NCI-H526 treated with DMSO at 0.1 percent for 48 hours (cell line): ENCODE data around the gene NIM1K.
"Not testable (repeated sequence)": the region's sequence is repeated elsewhere in the genome, so short reads cannot be mapped to it uniquely, and the experiment has no call there.

ENCODE experiments used
- DNase-seq: peaks from one replicate; lab custom pipeline; 2025; lab: John Stamatoyannopoulos, UW

The NIM1K gene

DNA sequence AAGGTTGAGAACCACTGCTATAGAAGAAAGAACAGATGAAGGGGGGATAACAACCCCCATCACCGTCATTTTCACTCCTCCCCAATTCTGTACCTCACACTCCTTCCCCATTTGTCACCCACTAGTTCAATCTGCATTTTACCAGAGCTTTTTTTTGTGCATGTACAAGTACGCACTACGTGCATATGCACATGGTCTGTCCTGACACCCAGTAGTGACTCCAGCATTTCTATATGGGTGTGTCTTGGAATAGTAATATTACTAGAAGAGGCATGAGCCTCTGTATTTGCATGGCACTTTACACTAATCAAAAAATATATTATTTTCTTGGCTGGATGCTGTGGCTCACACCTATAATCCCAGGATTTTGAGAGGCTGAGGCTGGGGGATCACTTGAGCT lies 38.7 kb downstream of the NIM1K start:
- no peak for DNase-seq

DNA sequence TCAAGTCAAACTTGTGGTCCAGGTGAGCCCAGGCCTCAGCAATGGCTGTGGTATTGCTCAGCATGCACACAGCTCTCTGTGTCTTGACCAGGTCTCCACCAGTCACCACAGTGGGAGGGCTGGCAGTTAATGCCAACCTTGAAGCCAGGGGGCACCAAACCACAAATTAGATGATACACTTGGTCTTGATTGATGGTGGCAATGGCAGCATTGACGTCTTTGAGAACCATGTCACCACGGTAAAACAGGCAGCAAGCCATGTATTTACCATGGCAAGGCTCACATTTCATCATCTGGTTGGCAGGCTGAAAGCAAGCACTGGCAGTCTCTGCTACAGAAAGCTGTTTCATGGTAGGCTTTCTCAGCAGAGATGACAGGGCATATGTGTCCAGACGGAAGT lies 40.0 kb downstream of the NIM1K start:
- DNase-seq: no peak

DNA sequence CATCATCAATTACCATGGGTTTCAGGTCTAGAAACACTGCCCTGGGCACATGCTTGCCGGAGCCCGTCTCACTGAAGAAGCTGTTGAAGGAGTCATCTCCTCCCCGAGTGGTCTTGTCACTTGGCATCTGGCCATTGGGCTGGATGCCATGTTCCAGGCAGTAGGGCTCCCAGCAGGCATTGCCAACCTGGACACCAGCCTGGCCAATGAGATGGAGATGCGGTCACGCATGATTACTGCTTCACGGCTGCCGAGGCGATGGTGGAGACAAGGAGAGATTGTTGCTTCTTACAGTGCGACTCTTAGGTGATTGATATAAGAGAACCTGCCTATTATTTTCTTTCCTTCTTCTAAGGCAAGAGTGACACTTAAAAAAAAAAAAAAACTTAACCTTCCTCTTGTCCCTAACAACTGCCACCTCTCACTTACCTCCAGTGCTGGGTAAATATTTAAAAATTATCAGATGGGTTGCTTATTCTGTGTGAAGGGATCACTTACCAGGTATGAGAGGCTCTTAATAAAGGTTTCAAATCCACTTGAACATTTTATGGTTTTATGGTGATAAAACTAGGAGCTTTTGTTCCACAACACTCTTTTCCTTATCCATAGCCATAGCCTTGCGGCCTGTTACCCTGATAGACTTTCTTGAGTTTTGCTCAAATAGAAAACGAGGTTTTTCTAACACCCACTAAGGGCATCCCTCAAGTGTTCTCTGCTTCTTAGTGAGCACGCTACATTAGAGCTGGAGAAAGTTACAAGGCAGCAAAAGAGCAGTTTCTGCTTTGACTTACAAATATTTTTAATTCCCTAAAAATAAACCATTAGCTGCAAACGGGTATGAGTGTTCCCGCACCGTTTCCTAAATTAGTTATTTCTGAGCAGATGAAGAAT lies 41.2 kb downstream of the NIM1K start:
- no peak for DNase-seq

DNA sequence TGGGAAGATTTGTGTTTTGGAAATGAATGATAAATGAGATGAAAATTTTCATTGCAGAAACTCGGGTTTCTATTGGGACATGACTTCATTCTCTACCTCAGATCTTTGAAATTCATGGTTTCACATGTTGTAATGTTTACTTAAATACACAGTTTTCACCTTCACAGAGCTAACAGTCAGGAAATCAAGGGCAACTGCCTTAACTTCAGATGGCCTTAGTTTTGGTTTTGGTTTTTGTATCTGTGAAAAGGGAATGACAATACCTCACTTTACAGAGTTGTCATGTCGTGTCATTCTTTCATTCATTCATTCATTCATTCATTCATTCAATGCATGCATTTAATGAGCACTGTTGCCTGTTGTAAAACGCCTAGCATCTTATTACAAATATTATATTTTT lies 41.9 kb downstream of the NIM1K start:
- no peak for DNase-seq

GRCh38 chr5:43236653-43237355 lies 44.8 kb downstream of the NIM1K start:
- DNase-seq: no peak

DNA sequence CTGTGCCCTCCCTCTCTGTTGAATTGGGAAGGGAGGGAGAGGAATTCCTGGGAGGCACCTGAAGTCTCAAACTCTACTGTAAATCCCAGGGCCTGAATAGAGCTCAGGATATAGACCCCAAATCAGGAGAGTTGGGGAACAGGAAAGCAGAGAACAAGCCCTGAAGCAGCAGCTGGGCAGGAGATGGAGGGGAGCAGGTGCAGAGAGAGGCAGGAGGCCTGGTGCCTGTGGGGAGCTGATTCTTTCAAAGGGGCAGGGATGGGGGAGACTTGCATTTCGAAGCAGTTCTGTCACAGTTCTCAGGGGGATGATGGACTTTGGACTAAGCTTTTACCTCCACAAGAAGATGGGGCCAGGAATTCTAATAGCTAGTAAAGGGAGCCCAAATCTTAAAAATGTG lies 50.2 kb downstream of the NIM1K start:
- no peak for DNase-seq

GRCh38 chr5:43243270-43243669 lies 51.2 kb downstream of the NIM1K start:
- no peak for DNase-seq

- DNase-seq: no peak
These were observed 53.0 kb downstream of the NIM1K start for GRCh38 chr5:43244823-43245565.

GRCh38 chr5:43245724-43246385 lies 53.8 kb downstream of the NIM1K start:
- DNase-seq: no peak

GRCh38 chr5:43251754-43252153 lies 59.7 kb downstream of the NIM1K start:
- no peak for DNase-seq

DNA sequence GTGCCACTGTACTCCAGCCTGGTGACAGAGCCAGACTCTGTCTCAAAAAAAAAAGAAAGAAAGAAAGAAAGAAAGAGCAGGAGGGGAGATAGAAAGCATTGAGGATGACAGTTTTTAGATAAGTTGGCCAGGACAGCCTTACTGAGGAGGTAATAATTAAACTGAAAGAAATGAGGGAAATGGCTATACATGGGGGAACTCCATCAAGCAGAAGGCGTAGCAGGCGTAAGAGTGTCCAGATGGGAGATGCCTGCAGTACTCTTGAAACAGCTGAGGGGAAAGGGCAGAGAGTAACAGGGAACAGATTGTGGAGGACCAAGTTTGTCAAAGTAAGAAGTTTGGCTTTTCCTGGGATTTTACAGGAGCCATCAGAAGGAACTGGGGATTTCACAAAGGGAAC lies 63.7 kb downstream of the NIM1K start:
- DNase-seq: no peak

DNA sequence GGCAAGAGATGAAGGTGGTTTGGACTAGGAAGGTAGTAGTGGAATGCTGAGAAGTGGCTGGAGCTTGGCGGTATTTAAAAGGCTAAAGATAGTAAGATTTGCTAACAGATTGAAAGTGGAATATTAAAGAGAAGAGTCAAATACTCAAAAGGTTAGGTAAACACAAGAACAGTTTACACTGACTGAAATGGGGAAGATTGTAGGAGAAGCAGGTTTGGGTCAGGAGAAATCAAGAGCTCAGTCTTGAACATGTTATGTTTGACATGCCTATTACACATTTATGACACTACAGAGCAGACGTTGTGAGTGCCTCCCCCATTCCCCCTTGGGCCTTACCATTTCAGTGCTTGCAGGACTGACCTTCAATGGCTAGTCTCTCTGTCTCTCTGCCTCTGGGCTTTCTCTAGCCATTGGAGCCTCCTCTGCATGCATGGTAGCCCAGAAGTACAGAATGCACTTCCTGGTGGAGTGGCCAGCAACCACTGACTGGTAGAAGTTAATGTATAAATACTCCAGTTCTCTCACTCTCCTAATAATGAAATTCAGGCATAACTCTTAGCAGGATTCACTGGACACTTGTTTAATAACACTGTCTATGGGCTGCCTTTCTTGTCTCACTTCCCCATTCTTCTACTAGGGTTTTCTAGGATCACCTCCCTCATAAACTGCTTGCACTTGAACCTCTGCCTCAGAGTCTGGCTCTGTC lies 64.4 kb downstream of the NIM1K start:
- DNase-seq: no peak

DNA sequence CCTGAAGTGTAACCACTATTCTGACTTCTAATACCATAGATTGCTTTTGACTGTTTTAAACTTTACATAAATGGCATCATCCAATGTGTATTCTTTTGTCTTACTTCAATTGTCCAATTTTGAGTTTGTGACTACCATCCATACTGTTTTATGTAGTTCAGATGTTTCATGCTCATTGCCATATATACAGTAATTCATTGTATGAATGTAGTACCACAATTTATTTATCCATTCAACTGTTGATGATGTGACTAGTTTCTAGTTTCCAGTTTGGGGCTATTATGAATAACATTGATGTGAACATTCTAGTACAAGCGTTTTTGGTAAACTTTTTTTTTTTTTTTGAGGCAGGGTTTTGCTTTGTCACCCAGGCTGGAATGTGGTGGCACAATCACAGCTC lies 66.1 kb downstream of the NIM1K start:
- DNase-seq: no peak

GRCh38 chr5:43262269-43262668 lies 70.2 kb downstream of the NIM1K start:
- DNase-seq: not testable (repeated sequence)

DNA sequence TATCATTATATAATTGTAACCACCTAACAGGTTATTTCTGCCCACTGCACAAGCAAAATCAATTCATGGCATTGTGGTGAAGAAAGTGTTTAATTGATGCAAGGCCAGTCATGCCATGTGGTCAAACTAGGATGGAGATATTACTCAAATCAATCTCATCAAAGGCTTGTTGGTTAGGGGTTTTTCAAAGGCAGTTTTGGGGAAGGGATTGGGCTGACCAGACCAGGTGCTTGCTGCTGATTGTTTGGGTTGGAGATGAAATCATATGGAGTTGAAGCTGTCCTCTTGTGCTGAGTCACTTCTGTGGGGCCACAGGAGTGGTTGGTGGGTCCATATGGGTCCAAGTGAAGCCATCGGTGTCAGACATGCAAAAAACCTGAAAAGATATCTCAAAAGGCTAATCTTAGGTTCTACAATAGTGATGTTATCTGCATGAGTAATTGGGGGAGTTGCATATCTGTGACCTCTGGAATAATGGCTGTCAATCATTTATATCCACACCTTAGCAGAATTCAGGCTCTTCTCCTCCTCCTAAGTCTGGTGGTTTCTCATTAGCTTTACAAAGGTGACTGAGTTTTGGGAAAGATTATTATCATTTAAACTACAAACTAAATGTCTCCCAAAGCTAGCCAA lies 76.3 kb downstream of the NIM1K start:
- no peak for DNase-seq

DNA sequence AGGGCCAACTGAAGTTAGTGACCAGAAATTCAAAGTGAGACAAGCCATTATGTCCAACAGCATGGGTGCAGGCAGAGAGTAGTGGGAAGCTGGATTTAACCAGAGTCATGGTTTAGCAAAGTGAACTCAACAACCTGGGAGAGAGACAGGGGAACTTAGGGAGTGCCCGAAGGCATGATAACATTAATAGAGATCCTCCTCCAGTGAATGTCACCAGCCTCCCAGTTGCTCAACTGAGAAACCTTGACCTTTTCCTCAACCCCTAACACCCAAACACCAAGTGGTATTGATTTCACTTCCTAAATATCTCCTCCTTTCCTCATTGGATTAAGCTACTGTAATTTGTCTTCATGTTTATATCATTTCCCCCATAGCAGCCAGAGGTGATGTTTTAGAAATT lies 78.6 kb downstream of the NIM1K start:
- no peak for DNase-seq

GRCh38 chr5:43273552-43273951 lies 81.5 kb downstream of the NIM1K start:
- DNase-seq: no peak

DNA sequence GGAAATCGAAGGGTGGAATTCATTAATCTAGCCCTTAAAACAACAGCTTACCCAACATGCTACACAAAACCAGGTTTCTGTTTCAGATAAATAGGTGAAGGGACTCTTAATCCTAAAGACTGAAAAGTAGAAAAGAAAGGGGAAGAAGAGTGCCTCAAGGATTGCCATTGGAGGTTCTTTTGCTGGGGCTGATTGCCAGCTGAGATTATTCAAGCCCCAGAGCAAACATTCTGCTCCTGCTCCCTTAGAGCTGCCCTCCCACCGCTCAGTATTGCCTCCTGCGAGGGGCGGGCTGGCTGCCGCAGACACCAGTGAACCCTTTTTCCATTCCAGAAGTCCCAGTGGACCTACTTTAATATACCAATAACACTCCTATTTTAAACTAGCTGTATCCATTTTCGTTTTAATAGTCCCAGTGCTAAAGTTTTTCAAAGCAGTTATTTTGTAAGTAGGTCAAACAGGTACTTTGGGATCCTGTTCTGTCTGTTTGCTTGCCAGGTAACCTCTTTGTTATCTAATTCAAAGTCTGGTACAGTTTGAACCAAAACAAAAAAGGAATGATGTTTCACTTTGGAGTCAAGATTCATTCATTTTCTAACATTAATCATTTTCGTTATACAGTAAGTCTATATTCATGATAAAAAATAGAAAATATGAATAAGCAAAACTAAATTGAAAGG lies 82.5 kb downstream of the NIM1K start:
- no peak for DNase-seq

GRCh38 chr5:43275391-43275790 lies 83.4 kb downstream of the NIM1K start:
- DNase-seq: no peak

GRCh38 chr5:43279548-43280274 lies 87.7 kb downstream of the NIM1K start:
- no peak for DNase-seq
